ENCODE measurements around the gene PIK3C3. TPM values are rescaled to one million over a fixed set of nuclear protein-coding genes. Genes with fewer than 3 reads are reported as not detected.

Gene PIK3C3
- total and polyA plus RNA-seq, 2 of the 8 experiments (the other 6 are each of a cell fraction or from before 2014, with no cell fraction given) = 15.3 to 47.4 TPM

GRCh38 chr18:42018831-42019230 is 63.8 kb downstream of the PIK3C3 start:
- Histone ChIP-seq H3K4ac (replicated peaks; ENCODE audit: insufficient read length, low read depth, low read length) (no peak overlapping the region), H3K23me2 (ENCODE audit: low read depth, low read length) (no peaks in the 10 kb centered on the region), H2BK120ac (replicated peaks; ENCODE audit: low read depth, low read length) (no peak overlapping the region), H4K91ac (replicated peaks; ENCODE audit: insufficient read length, low read length) (no peak overlapping the region), H3K4me3 (ENCODE audit: extremely low read depth in 1 of 4, insufficient read depth in 2 of 4, low read depth in 3 of 4, low read length in 4 of 4) (no peak overlapping the region), H3K23ac (ENCODE audit: insufficient read length) (no peak overlapping the region), H3K56ac (replicated peaks; ENCODE audit: insufficient read length, low read depth, low read length) (no peak overlapping the region), H3K9me3 (ENCODE audit: insufficient read depth in 2 of 2, low read depth in 1 of 2, low read length in 1 of 2) (no peaks in the 10 kb centered on the region), H2BK5ac (ENCODE audit: low read depth, low read length) (no peak overlapping the region), H3K14ac (ENCODE audit: insufficient read length) (no peak overlapping the region), H2BK20ac (ENCODE audit: low read length) (no peak overlapping the region), H4K8ac (ENCODE audit: extremely low read depth, insufficient read depth, low read length) (no peak overlapping the region), H3K27ac (ENCODE audit: low read depth, low read length) (no peak overlapping the region), H2AFZ (ENCODE audit: low read length) (no peak overlapping the region), H3K36me3 (ENCODE audit: control insufficient read depth in 2 of 4, insufficient read depth in 4 of 4, low read length in 3 of 4) (peaks cover 0 to 27% (median 7%) of the 10 kb centered on the region in 4 experiments; a peak in 5 of 8 replicates), H2AK5ac (ENCODE audit: low read depth, low read length) (no peak overlapping the region), H4K20me1 (replicated peaks in 1 of 2; ENCODE audit: control insufficient read depth in 1 of 2, insufficient read depth in 2 of 2, low read length in 2 of 2) (no peaks in the 10 kb centered on the region), H3K4me1 (replicated peaks in 1 of 4; ENCODE audit: control insufficient read depth in 3 of 4, insufficient read depth in 4 of 4, low read length in 3 of 4) (no peaks in the 10 kb centered on the region), H3K79me2 (ENCODE audit: control insufficient read depth in 1 of 2, insufficient read depth in 2 of 2, low read length in 2 of 2) (no peaks in the 10 kb centered on the region), H3K9ac (replicated peaks in 1 of 4; ENCODE audit: extremely low read depth in 1 of 4, low read depth in 3 of 4, low read length in 3 of 4) (no peak overlapping the region), H2BK15ac (ENCODE audit: low read length) (no peak overlapping the region), H3K79me1 (ENCODE audit: low read depth, low read length) (no peaks in the 10 kb centered on the region), H3K4me2 (ENCODE audit: insufficient read depth in 1 of 2, low read depth in 2 of 2, low read length in 2 of 2) (no peak overlapping the region), H3K18ac (ENCODE audit: extremely low read depth, low read length) (no peak overlapping the region), H4K5ac (ENCODE audit: insufficient read length, low read depth, low read length) (no peak overlapping the region), H3K27me3 (replicated peaks in 1 of 4; ENCODE audit: control insufficient read depth in 3 of 4, extremely low read depth in 1 of 4, insufficient read depth in 3 of 4, low read length in 3 of 4) (no peaks in the 10 kb centered on the region), H2BK12ac (ENCODE audit: low read depth, low read length) (no peak overlapping the region)
- TF ChIP-seq CBX5 (IDR thresholded peaks at IDR 0.05; ENCODE audit: low read depth, low read length) = no peak
- TF ChIP-seq HDAC2 (IDR thresholded peaks at IDR 0.05; ENCODE audit: borderline replicate concordance in 1 of 2, low read depth in 2 of 2, low read length in 2 of 2) = no peak
- no peak for TF ChIP-seq KDM5A (IDR thresholded peaks at IDR 0.05; ENCODE audit: low read length)
- no peak for TF ChIP-seq MAX (IDR thresholded peaks at IDR 0.05)
- TF ChIP-seq TAF7 (optimal IDR thresholded peaks at IDR 0.05; ENCODE audit: borderline replicate concordance, low read depth, low read length) = no peak
- TF ChIP-seq RXRA (IDR thresholded peaks at IDR 0.05; ENCODE audit: insufficient read depth, low read depth, low read length) = no peak
- no peak for TF ChIP-seq E2F6 (IDR thresholded peaks at IDR 0.05)
- TF ChIP-seq ATF3 (IDR thresholded peaks at IDR 0.05; ENCODE audit: insufficient read depth, low read depth, low read length) = no peak
- DNase-seq (ENCODE audit: low read depth in 1 of 2, low spot score in 2 of 2) (no peak), FAIRE-seq (no peak)
- 92% methylated on average over 4 of the region's 4 CpGs; no CpG with 5 or more reads in 1 of the 2 experiments for WGBS, 2 experiments (ENCODE audit: extremely low coverage in 1 of 2, insufficient coverage in 1 of 2, insufficient read length in 1 of 2, insufficient replicate concordance in 2 of 2, low coverage in 1 of 2, low lambda C conversion rate in 2 of 2, missing lambda C conversion rate in 1 of 2)
- ChIA-PET CTCF (ENCODE audit: partially characterized antibody) (interaction anchor here (6.5 kb wide), 1 partner anchor 9 kb away, joined by 38 read pairs; no protein-coding TSS in a partner anchor), POLR2A (ENCODE audit: partially characterized antibody) (no interaction called here)
